K562 (cell line): ENCODE data around the gene PIH1D1. TPM values are rescaled to one million over a fixed set of nuclear protein-coding genes. Genes with fewer than 3 reads are reported as not detected.

ENCODE experiments used
- AFF1 ChIP-seq, 2 experiments: fragments of 450-650 bp; IDR thresholded peaks; 2 replicates each; pipeline ENCODE4 v1.6.1; 2018; ENCODE audit warnings: mild to moderate bottlenecking in 2 of 2, low read depth in 1 of 2; ENCODE audit not compliant: partially characterized antibody in 2 of 2
- E2F5 ChIP-seq: sonication (generic); formaldehyde crosslinking; IDR thresholded peaks from 2 replicates; pipeline ENCODE4 v1.8.0; 2022; ENCODE audit warnings: mild to moderate bottlenecking, missing genetic modification reagents
- HDGF ChIP-seq: fragments of 450-650 bp; IDR thresholded peaks from 2 replicates; pipeline ENCODE4 v1.6.1; 2016
- HIVEP1 ChIP-seq: fragments of 250-450 bp; sonication (Bioruptor Pico); IDR thresholded peaks from 2 replicates; pipeline ENCODE4 v1.4.0; 2020; ENCODE audit warnings: mild to moderate bottlenecking
- KDM1A ChIP-seq, 2 experiments: fragments of 450-650 bp; IDR thresholded peaks; 2 replicates each; pipeline ENCODE4 v1.6.1; 2016; ENCODE audit warnings: mild to moderate bottlenecking in 2 of 2
- KDM5B ChIP-seq: fragments of 200-600 bp; sonication (generic); IDR thresholded peaks from 2 replicates; pipeline ENCODE4 v1.6.1; 2012; ENCODE audit warnings: low read depth, mild to moderate bottlenecking, moderate library complexity, low read length, control low read depth, inconsistent platforms; ENCODE audit not compliant: insufficient replicate concordance
- MAFK ChIP-seq: IDR thresholded peaks from 2 replicates; pipeline ENCODE4 v1.6.1; 2011; ENCODE audit warnings: low read length, improper control_type of control experiment
- NEUROD1 ChIP-seq: fragments of 150-350 bp; IDR thresholded peaks from 2 replicates; pipeline ENCODE4 v1.6.1; 2014; ENCODE audit warnings: borderline replicate concordance, low read length, low read depth; ENCODE audit not compliant: partially characterized antibody
- NFXL1 ChIP-seq: fragments of 450-650 bp; formaldehyde crosslinking; IDR thresholded peaks from 2 replicates; pipeline ENCODE4 v1.4.0; 2021; ENCODE audit warnings: mild to moderate bottlenecking
- POLR2A ChIP-seq: fragments of 450-650 bp; conservative IDR thresholded peaks from 2 replicates; pipeline ENCODE4 v1.6.1; 2016
- POLR2AphosphoS5 ChIP-seq: IDR thresholded peaks from 2 replicates; pipeline ENCODE4 v1.6.1; 2011; ENCODE audit warnings: mild to moderate bottlenecking, low read depth, low read length, moderate library complexity; ENCODE audit not compliant: control insufficient read depth, insufficient read depth
- PRPF4 ChIP-seq: fragments of 200-400 bp; formaldehyde crosslinking; IDR thresholded peaks from one replicate; pipeline ENCODE4 v1.6.1; 2017; ENCODE audit warnings: low read length, low read depth, mild to moderate bottlenecking; ENCODE audit not compliant: insufficient read depth, poor library complexity, severe bottlenecking
- RBM34 ChIP-seq: fragments of 200-400 bp; formaldehyde crosslinking; IDR thresholded peaks from 2 replicates; pipeline ENCODE4 v1.6.1; 2018; ENCODE audit warnings: low read length, borderline replicate concordance; ENCODE audit not compliant: insufficient read depth
- ZEB2 ChIP-seq: fragments of 450-650 bp; IDR thresholded peaks from 2 replicates; pipeline ENCODE4 v1.6.1; 2016
- ZFP1 ChIP-seq: fragments of 450-650 bp; formaldehyde crosslinking; IDR thresholded peaks from 2 replicates; pipeline ENCODE4 v1.4.0; 2020; ENCODE audit warnings: mild to moderate bottlenecking, mixed read lengths
- polyA plus RNA-seq, 8 experiments: library from polyadenylated mRNA; depleted of rRNA in 4 of 8; stranded (reverse) in 5 of 8; unstranded in 3 of 8; fragments of >200 nt; fragmentation: Nextera tagmentation in 2 of 8; fragmentation: Illumina TruSeq in 1 of 8; extraction: Ambion mirVana in 2 of 8; extraction: Trizol in 1 of 8; gene quantifications; 2 replicates each; pipeline versions ENCODE4 v1.2.1 to v1.2.3, GENCODE V29; 2011 to 2014; ENCODE audit warnings: inconsistent platforms in 1 of 8, missing spikeins in 1 of 8
- total RNA-seq, 7 experiments: library from RNA; depleted of rRNA in 6 of 7; stranded (reverse); fragments of >200 nt in 6 of 7; fragmentation: Illumina TruSeq in 2 of 7; extraction: Trizol in 2 of 7; gene quantifications; 2 replicates each; pipeline versions ENCODE4 v1.2.1 to v1.2.3, GENCODE V29; 2011 to 2021; ENCODE audit warnings: low replicate concordance in 1 of 7

The PIH1D1 gene
- total and polyA plus RNA-seq, 9 of the 15 experiments (the other 6 are each of a cell fraction or from before 2014, with no cell fraction given): 26.5 to 224 (median 137) TPM

GRCh38 chr19:49453013-49453756 is 1.6 kb upstream of the PIH1D1 start, which contains the start of gene ALDH16A1 (continued):
- peak; percentile 84 to 86 for TF ChIP-seq AFF1 (IDR thresholded peaks at IDR 0.05; ENCODE audit: low read depth in 1 of 2, partially characterized antibody in 2 of 2)
- no peak for TF ChIP-seq NFXL1 (CRISPR knock-in tag)
- no peak for TF ChIP-seq NEUROD1
- 0 out of 2 replicates have a peak, but pooled peaks have one; percentile 39 for TF ChIP-seq ZEB2
- no peak for TF ChIP-seq ZFP1
- TF ChIP-seq KDM1A (IDR thresholded peaks at IDR 0.05): no peak
- peak; percentile 98 for TF ChIP-seq POLR2AphosphoS5
- no peak for TF ChIP-seq HDGF
- peak; percentile 99 for TF ChIP-seq POLR2A
- no peak for TF ChIP-seq PRPF4
- peak; percentile 66 for TF ChIP-seq KDM5B
- no peak for TF ChIP-seq HIVEP1
- TF ChIP-seq E2F5: no peak
- TF ChIP-seq RBM34: no peak
- TF ChIP-seq MAFK: no peak
